DMS153 (cell line): Measurements from ENCODE around the gene MID1IP1.

ENCODE experiments used
- DNase-seq: peaks from one replicate; lab custom pipeline; 2025; lab: John Stamatoyannopoulos, UW

The MID1IP1 gene

DNA sequence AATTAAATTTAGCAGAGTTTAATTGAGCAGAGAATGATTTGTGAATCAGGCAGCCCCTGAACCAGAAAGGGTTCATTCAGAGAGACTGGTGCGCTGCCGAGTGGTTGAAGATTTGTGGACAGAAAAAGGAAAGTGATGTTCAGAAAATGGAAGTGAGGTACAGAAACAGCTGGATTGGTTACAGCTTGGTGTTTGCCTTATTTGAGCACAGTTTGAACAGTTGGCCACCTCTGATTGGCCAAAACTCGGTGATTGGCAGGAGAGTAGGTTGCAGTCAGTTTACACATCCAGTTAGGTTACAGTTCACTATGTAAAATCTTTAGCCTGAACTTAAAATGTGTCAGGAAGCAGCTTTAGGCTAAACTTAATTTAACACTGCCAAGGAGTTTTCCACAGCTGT, 14.9 kb downstream of the MID1IP1 start:
- DNase-seq, result no peak

DNA sequence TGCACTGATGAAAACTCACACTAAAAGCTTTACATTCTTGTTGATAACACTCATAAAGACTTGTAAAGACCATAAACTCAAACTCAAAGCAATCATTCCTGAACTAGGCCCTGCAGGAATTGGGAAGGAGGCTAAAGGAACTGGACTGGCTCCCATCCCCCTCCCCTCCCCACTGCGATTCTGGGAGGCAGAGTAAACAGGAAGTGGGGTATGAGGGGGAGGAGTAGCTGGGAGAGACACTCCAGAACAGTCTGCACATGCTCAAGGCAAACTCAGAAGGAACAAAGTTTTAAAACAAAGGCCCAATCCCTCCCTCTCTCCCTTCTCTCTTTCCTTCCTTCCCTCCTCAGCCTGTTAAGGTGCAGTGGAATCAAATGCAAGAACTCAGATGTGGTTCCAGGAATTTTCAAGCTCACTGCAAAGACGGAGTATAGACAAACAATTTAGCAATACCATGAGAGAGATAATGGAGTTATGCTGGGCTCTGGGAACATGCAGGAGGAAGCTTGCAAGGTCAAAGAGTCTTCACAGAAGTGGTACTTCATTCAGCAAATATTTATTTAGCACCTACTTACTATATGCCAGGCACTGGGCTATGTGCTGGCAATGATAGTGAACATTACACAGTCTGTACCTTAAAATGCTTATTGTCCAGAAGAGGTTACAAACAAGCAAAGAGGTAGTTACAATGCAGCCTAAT, 15.9 kb downstream of the MID1IP1 start:
- DNase-seq, result no peak

DNA sequence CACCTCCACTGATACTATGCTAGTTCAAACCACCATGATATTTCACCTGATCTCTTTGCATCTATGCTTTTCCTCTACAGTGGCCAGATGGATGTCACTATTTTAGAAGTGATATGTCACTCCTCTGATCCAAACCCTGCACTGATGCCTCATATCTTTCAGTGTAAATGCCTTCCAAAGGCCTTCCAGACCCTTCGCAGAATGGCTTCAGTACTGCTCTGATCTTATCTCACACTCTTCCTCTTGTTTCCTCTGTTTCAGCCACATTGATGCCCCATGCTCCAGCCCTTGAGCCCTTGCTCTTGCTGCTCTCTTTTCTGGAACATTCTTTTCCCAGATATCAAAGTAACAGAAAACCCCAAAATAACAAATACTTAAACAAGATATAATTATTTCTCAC, 17.9 kb downstream of the MID1IP1 start:
- DNase-seq, result no peak

DNA sequence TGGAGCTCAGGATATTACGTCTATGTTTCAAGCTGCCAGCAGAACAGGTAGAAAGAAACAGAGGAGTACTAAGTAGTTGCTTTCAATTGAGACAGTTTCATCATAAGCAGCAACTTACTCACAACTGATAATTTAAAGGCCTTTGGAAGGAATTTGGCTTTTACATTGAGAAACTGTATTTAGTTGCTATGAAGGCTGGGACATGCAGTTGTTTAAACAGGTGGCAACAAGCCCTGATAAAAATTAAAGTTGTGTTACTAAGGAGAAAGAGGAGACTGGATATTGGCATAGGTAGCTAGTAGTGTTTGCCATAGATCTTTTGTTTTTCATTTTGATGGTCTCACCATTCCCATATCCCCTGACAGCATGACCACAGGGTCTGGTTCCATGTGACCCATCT, 18.4 kb downstream of the MID1IP1 start:
- DNase-seq, result no peak

DNA sequence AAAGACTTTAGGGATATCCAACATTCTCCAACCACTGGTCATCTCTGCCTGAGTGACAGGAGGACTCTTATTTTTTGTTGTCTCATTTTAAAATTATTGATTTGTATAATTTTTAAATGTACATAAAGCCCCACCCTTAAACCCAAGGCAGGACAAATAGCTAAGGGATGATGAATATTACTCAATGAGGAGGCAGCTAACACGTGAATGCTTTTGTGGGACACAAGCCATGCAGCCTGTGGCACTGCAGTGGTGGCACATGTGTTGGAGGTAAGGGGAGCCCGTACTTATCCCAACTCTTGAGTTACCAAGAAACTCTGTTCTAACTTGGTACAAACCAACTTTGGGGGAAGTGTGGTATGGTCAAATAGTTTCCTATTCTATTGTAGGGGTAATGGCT, 19.5 kb downstream of the MID1IP1 start:
- DNase-seq, result no peak

DNA sequence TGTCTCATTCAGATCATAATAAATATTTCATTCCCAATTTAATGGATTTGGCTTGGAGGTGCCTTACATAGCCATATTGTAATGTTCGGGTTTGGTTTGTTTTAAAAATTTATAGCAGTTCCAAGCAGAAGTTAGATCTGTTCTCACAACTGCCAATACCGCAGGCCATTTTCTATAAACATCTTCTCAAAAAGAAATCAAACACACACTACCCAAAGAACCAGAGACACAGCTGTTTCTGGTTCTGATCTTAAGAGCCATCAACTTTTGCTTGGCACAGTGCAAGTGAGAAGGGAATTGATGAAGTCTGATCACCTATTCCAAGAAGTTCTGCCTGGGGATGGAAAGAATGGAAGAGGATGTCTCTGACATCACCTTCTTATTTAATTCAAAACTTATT, 22.9 kb downstream of the MID1IP1 start:
- no peak for DNase-seq

DNA sequence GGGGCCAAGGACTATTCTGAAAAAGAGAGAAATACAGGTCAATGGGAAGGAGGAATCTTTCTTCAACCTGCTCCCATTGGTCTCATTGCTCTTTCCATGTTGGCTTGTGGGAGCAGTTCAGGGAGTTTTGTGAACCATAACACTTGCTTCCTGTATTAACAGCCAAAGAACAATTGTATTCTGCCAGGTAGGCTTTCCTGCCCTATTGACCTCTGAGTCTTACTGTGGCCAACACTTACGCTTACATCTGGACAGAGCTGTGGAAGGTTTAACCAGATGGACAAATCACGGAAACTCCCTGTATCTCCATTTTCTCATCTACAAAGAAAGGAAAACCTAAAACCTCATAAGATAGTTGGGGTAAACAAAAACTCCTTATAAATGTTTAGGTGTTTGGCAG, 30.7 kb downstream of the MID1IP1 start:
- DNase-seq, result no peak

DNA sequence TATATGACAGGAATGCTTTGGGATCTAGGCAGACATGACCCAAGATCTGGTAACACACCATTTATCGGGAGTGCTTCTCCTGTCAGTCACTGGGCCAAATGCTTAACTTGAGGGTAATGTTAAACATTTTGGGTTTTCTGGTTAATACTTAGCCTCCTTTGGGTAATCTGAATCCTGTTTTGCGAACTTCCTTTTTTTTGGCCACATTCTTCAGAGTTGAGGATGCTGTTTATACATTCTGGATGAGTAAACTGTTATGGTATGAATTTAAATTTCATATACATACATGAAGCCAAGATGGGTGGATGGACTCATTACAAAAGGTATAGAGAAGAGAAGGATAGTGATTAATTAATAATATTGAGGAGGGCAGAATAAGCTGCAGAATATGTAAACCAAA, 36.1 kb downstream of the MID1IP1 start:
- no peak for DNase-seq

DNA sequence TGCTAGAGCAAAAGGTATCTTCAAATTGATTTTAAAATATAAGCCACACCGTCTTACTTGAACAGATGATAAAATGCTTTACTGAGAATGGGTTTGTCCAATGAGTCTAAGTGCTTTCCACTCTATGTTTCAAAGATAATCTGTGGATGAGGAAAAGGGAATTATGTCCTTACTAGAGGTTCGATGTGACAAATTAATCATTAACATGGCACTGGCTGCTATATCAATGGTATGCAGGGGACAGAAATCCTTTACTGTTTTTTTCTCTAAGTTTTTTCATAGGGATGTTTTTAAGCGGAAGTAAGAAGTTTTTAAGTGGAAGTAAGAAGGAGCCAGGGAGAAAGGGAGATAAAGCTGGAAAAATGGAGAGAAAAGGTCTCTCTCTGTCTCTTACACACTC, 38.0 kb downstream of the MID1IP1 start:
- no peak for DNase-seq

DNA sequence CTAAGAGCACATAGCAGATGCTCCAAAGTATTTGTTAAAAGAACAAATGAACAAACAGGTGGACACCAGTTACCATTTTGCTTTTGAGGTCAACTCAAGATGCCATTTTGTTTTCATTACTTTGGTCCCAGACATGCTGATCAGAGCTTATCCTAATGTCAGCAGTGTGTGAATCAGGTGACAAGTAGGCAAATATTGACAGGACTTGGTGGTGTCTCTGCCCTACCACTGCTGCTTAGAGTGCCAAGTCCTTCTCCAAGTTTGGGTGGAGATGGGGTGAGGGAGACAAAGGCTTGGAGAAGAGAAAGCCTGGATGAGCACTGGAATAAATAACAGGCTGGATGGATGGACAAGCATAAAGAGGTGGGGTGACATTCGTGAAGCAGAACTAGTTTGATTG, 38.7 kb downstream of the MID1IP1 start:
- DNase-seq, result no peak

DNA sequence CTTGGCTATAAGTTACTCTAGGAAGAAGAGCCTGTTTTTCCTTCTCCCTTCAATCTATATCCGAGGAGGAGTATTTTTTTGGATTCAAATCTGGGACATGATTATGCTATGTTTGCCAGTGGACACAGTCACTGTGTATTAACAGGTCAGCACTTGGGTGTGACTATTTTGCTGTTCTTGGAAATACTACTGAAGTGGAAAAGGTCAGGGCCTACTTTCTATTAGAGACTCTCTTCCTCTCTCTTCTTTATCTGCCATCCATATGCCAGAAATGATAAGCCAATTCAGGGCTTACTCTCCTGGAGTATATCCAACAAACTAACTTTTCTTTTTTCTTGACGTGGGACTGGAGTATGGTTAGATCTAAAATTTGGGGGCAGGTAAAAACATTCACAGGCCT, 40.5 kb downstream of the MID1IP1 start:
- DNase-seq, result no peak

DNA sequence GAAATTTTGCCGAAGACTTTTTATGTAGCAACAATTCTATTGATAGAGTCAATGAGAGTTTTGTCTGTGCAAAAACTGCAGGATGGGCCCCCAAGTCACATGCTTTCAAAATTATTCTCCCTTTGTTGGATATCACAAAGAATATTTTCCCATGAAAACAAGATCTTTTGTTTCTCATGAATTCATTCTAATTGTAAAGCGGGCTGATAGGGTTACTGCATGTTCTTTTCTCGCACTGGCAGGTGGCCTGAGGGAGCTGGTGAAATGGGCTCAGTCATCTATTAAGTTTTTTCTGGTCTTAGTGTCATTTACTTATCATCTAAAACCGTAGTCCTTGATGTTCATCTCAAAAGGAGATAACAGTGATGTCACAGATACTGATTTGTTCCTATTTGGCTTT, 44.2 kb downstream of the MID1IP1 start:
- DNase-seq, result no peak

DNA sequence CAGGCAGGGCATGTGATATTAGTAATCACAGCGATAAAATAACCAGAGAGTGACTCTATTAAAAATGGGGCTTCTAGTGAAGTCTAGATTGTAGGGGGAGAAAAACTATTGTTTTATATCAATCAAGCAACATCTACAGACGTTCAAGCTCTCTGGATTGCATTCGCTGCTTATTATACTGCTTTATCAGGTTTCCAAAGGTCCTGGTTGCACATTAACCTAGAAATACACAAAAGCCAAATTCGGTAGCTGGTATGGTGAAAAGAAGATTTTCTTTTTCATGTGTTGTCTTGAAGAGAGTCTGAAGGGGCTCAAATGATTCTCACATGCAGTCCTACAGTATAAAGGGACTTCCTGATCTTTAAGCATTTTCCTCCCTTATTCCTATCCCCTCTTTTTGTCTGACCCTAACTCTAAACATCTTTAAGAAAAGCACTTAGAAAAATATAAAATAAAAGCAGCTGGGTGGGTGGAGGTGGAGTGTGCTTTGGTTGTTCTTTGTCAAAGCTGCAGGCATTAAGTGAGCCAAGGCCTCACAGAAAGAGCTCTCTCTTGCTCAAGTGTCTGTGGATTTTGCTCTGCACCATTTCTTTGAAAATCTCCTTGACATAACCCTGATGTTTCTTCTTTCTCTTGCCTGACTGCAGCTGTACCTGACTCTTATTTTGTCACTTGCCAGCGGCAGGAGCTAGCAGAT, 46.1 kb downstream of the MID1IP1 start:
- DNase-seq, result no peak

DNA sequence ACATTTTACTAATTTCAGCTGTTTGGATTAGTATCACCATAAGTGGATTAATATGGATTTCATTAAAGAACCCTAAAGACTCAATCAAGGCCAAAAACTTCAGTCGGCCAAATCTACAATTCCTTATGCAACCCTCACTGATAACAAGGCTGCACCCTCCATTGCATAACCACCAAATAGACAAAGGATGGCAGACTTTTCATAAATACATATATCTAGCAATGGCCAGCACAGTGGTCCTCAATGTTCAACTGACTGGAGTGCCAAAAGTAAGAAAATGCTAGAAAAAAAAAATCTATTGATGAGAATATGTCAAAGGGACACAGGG, 46.6 kb downstream of the MID1IP1 start:
- DNase-seq, result no peak

DNA sequence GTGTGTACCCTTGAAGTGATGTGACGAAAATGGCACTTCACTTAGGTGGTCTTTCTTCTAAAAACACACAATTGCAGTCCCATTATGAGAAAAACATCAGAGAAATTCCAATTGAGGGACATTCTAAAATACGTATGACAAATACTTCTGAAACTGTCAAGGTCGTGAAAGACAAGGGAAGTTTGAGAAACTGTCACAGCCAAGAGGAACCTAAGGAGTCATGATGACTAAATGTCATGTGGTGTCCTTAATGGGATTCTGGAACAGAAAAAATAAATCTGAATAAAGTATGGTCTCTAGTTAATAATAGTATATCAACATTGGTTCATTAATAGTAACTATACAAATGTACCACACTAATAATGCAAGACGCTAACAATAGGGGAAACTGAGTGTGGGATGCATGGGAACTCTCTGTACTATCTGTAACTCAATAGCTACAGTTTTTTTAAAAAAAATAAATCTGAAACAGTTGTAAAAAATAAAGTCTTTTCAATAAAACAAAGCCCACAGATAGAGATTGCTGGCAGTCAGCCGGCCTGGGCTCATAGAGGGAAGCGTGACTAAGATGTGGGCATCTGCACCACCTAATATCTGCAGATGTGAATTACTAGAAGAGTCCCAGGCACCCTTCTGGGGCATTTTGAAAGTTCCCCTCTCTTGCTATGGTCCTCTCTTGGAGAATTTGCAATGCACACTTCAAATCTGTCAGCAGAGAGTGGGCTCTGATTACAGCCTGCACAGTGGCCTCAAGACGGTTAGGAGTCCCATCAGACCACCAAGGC, 47.6 kb downstream of the MID1IP1 start:
- no peak for DNase-seq

DNA sequence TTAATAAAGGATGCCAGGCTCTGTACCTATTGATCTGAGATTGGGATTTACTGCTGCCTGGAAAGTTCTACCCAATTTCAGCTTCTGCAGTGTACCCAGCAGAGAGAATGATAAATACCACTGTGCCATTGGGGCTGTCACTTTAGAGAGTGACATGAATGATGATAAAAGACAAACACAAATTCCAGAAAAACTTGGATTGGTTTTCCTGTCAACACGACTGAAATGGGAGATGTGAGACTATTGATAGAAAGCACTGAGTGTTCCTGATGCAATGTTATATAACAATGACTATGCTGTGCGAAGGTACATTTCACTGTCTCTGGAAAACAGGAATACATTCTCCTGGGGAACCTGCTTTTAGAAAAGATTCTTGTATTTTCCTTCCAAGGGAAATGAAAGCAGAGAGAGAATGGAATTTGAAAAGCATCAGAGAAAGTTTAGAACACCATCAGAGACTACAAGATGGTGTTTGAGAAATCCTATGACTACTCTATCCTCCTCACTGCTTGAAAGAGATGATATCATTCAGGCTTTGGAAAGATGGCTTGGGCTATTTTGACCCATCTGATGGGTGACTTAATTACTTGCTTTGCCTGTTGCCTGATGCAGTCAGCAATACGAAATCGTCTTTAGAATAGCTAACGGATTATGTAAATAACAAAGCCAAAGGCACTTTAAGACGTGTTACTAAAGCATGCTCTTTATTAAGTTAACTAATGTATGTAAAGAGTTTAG, 49.7 kb downstream of the MID1IP1 start:
- no peak for DNase-seq

DNA sequence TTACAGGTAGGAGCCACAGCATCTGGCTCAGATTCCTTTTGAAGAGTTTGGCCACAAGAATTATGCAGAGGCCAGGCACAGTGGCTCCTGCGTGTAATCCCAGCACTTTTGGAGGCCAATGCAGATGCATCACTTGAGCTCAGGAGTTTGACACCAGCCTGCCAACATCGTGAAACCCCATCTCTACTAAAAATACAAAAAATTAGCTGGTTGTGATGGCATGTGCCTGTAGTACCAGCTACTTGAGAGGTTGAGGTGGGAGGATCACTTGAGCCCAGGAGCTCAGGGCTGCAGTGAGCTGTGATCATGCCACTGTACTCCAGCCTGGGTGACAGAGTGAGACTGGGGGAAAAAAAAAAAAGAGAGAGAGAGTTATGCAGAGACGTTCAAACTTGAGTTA, 53.0 kb downstream of the MID1IP1 start:
- no peak for DNase-seq
